Measurements from ENCODE around the gene TMPRSS11E. TPM values are rescaled to one million over a fixed set of nuclear protein-coding genes. Genes with fewer than 3 reads are reported as not detected.

The TMPRSS11E gene
- total RNA-seq, 1 experiment from 2014 or later = 1.9 TPM

- CTCF ChIA-PET = no interaction called here
- TF ChIP-seq, protein P1, sequence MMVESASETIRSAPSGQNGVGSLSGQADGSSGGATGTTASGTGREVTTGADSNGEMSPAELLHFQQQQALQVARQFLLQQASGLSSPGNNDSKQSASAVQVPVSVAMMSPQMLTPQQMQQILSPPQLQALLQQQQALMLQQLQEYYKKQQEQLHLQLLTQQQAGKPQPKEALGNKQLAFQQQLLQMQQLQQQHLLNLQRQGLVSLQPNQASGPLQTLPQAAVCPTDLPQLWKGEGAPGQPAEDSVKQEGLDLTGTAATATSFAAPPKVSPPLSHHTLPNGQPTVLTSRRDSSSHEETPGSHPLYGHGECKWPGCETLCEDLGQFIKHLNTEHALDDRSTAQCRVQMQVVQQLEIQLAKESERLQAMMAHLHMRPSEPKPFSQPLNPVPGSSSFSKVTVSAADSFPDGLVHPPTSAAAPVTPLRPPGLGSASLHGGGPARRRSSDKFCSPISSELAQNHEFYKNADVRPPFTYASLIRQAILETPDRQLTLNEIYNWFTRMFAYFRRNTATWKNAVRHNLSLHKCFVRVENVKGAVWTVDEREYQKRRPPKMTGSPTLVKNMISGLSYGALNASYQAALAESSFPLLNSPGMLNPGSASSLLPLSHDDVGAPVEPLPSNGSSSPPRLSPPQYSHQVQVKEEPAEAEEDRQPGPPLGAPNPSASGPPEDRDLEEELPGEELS (CRISPR knock-in tag; IDR thresholded peaks at IDR 0.05) = no peak
- TF ChIP-seq NFE2L1 (CRISPR knock-in tag; IDR thresholded peaks at IDR 0.05) = no peak
- TF ChIP-seq ZNF219 (CRISPR knock-in tag; IDR thresholded peaks at IDR 0.05; ENCODE audit: borderline replicate concordance) = no peak
- no peak for TF ChIP-seq NR3C1 (CRISPR knock-in tag; conservative IDR thresholded peaks at IDR 0.05; ENCODE audit: low read depth)
- no peak for TF ChIP-seq ZNF416 (CRISPR knock-in tag; IDR thresholded peaks at IDR 0.05)
- TF ChIP-seq NFATC4 (CRISPR knock-in tag; IDR thresholded peaks at IDR 0.05) = no peak
- no peak for TF ChIP-seq PREB (CRISPR knock-in tag; IDR thresholded peaks at IDR 0.05; ENCODE audit: borderline replicate concordance)
- TF ChIP-seq HMGA2 (CRISPR knock-in tag; IDR thresholded peaks at IDR 0.05) = no peak
- TF ChIP-seq RELA (CRISPR knock-in tag; IDR thresholded peaks at IDR 0.05; ENCODE audit: borderline replicate concordance) = no peak
- TF ChIP-seq ZNF671 (CRISPR knock-in tag; IDR thresholded peaks at IDR 0.05) = no peak
- TF ChIP-seq SP1 (CRISPR knock-in tag; conservative IDR thresholded peaks at IDR 0.05) = no peak
- TF ChIP-seq GTF2I (CRISPR knock-in tag; conservative IDR thresholded peaks at IDR 0.05) = no peak
- TF ChIP-seq CBFB (CRISPR knock-in tag; IDR thresholded peaks at IDR 0.05; ENCODE audit: low read depth) = no peak
- no peak for TF ChIP-seq GABPB1 (CRISPR knock-in tag; IDR thresholded peaks at IDR 0.05)
- TF ChIP-seq OVOL2 (CRISPR knock-in tag; IDR thresholded peaks at IDR 0.05; ENCODE audit: borderline replicate concordance) = no peak
- POLR2A ChIA-PET = no interaction called here
- Mint-ChIP-seq H3K27me3 (ENCODE audit: low read depth) (no peaks in the 10 kb centered on the region), H3K36me3 (peaks cover 17% of the 10 kb centered on the region), H3K27ac (no peak overlapping the region), H3K9me3 (peaks cover 19% of the 10 kb centered on the region), H3K4me1 (peaks cover 31% of the 10 kb centered on the region), H3K4me3 (no peak overlapping the region)
- ATAC-seq (no peak), DNase-seq (ENCODE audit: low spot score) (no peak)
Measured at GRCh38 chr4:68466751-68467150, 19.5 kb downstream of the TMPRSS11E start.

DNA sequence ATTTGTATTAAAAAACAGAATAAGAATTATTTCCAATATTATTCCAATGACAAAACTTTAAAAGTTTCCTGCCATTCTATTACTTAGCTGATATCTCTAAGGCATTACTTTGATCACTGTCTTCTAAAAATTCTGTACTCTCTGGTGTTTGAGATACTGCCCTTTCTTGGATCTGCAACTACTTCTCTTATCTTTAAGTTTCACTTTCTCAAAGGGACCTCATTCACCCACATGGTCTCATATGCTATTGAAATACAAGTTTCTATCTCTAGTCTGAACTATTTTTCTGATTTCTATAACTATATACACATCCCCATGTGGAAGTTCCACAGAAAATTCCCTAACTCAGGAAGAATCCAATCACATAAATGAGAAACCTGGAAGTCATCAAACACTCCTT, 22.2 kb downstream of the TMPRSS11E start:
- Mint-ChIP-seq H3K36me3 (peaks cover 25% of the 10 kb centered on the region), H3K4me3 (no peak overlapping the region), H3K27ac (no peak overlapping the region), H3K27me3 (ENCODE audit: low read depth) (no peaks in the 10 kb centered on the region), H3K4me1 (peaks cover 24% of the 10 kb centered on the region), H3K9me3 (peaks cover 33% of the 10 kb centered on the region)
- ATAC-seq (no peak), DNase-seq (ENCODE audit: low spot score) (no peak)
- CTCF ChIA-PET = no interaction called here
- POLR2A ChIA-PET = no interaction called here
- TF ChIP-seq ZNF532 (CRISPR knock-in tag; IDR thresholded peaks at IDR 0.05; ENCODE audit: borderline replicate concordance) = no peak
- TF ChIP-seq ZMAT4 (CRISPR knock-in tag; IDR thresholded peaks at IDR 0.05) = no peak
- TF ChIP-seq NFE2L1 (CRISPR knock-in tag; IDR thresholded peaks at IDR 0.05) = no peak
- TF ChIP-seq, protein P2, sequence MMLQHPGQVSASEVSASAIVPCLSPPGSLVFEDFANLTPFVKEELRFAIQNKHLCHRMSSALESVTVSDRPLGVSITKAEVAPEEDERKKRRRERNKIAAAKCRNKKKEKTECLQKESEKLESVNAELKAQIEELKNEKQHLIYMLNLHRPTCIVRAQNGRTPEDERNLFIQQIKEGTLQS (CRISPR knock-in tag; conservative IDR thresholded peaks at IDR 0.05) = no peak
- TF ChIP-seq ZNF281 (CRISPR knock-in tag; IDR thresholded peaks at IDR 0.05) = no peak
- TF ChIP-seq, protein P3, sequence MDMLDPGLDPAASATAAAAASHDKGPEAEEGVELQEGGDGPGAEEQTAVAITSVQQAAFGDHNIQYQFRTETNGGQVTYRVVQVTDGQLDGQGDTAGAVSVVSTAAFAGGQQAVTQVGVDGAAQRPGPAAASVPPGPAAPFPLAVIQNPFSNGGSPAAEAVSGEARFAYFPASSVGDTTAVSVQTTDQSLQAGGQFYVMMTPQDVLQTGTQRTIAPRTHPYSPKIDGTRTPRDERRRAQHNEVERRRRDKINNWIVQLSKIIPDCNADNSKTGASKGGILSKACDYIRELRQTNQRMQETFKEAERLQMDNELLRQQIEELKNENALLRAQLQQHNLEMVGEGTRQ (CRISPR knock-in tag; IDR thresholded peaks at IDR 0.05) = no peak
- no peak for TF ChIP-seq ZNF219 (CRISPR knock-in tag; IDR thresholded peaks at IDR 0.05; ENCODE audit: borderline replicate concordance)
- TF ChIP-seq STAT6 (CRISPR knock-in tag; conservative IDR thresholded peaks at IDR 0.05; ENCODE audit: low read depth) = no peak
- TF ChIP-seq ZNF671 (CRISPR knock-in tag; IDR thresholded peaks at IDR 0.05) = no peak
